Measurements from ENCODE around the gene OR12D3.
"Not testable (repeated sequence)": the region's sequence is repeated elsewhere in the genome, so short reads cannot be mapped to it uniquely, and the experiment has no call there.

The OR12D3 gene

GRCh38 chr6:29354980-29355379, 20.1 kb downstream of the OR12D3 start:
- no peaks in the 10 kb centered on the region for H3K4me1 ChIP-seq (ENCODE audit: control insufficient read depth, insufficient read depth, low read length)
- no peaks in the 10 kb centered on the region for H3K27me3 ChIP-seq (replicated peaks; ENCODE audit: control insufficient read depth, insufficient read depth, low read length)
- DNase-seq (ENCODE audit: low read depth): no peak
- no peaks in the 10 kb centered on the region for H3K9me3 ChIP-seq (ENCODE audit: control insufficient read depth, low read length)
- no peaks in the 10 kb centered on the region for H3K36me3 ChIP-seq (ENCODE audit: control insufficient read depth, insufficient read depth, low read length, severe bottlenecking)
- H3K9ac ChIP-seq (ENCODE audit: low read length): no peak overlapping the region
- H3K4me3 ChIP-seq (ENCODE audit: low read length): no peak overlapping the region

- not testable (repeated sequence) for H3K9me3 ChIP-seq (ENCODE audit: control insufficient read depth, low read length); DNase-seq (ENCODE audit: low read depth)
These were observed 25.7 kb downstream of the OR12D3 start for GRCh38 chr6:29349348-29349747.

GRCh38 chr6:29345380-29345779, 29.7 kb downstream of the OR12D3 start:
- Histone ChIP-seq H3K4me1 (ENCODE audit: control insufficient read depth, insufficient read depth, low read length) (no peaks in the 10 kb centered on the region), H3K36me3 (ENCODE audit: control insufficient read depth, insufficient read depth, low read length, severe bottlenecking) (no peaks in the 10 kb centered on the region), H3K27me3 (replicated peaks; ENCODE audit: control insufficient read depth, insufficient read depth, low read length) (no peaks in the 10 kb centered on the region), H3K9me3 (ENCODE audit: control insufficient read depth, low read length) (no peaks in the 10 kb centered on the region), H3K4me3 (ENCODE audit: low read length) (no peak overlapping the region), H3K9ac (ENCODE audit: low read length) (no peak overlapping the region)
- DNase-seq (ENCODE audit: low read depth): no peak

More at GRCh38 chr6:29349348-29349747, 25.7 kb downstream of the OR12D3 start:
- not testable (repeated sequence) for H3K27me3 ChIP-seq (replicated peaks; ENCODE audit: control insufficient read depth, insufficient read depth, low read length); H3K4me3 ChIP-seq (ENCODE audit: low read length); H3K36me3 ChIP-seq (ENCODE audit: control insufficient read depth, insufficient read depth, low read length, severe bottlenecking); H3K9ac ChIP-seq (ENCODE audit: low read length); H3K4me1 ChIP-seq (ENCODE audit: control insufficient read depth, insufficient read depth, low read length)

GRCh38 chr6:29336269-29336668, 38.8 kb downstream of the OR12D3 start:
- Histone ChIP-seq H3K9me3 (ENCODE audit: control insufficient read depth, low read length) (no peaks in the 10 kb centered on the region), H3K4me3 (ENCODE audit: low read length) (no peak overlapping the region), H3K36me3 (ENCODE audit: control insufficient read depth, insufficient read depth, low read length, severe bottlenecking) (no peaks in the 10 kb centered on the region), H3K4me1 (ENCODE audit: control insufficient read depth, insufficient read depth, low read length) (no peaks in the 10 kb centered on the region), H3K27me3 (replicated peaks; ENCODE audit: control insufficient read depth, insufficient read depth, low read length) (no peaks in the 10 kb centered on the region), H3K9ac (ENCODE audit: low read length) (no peak overlapping the region)
- no peak for DNase-seq (ENCODE audit: low read depth)

- H3K9me3 ChIP-seq (ENCODE audit: control insufficient read depth, low read length): no peaks in the 10 kb centered on the region
- H3K9ac ChIP-seq (ENCODE audit: low read length): no peak overlapping the region
- H3K27me3 ChIP-seq (replicated peaks; ENCODE audit: control insufficient read depth, insufficient read depth, low read length): no peaks in the 10 kb centered on the region
- H3K4me3 ChIP-seq (ENCODE audit: low read length): no peak overlapping the region
- no peaks in the 10 kb centered on the region for H3K4me1 ChIP-seq (ENCODE audit: control insufficient read depth, insufficient read depth, low read length)
- no peak for DNase-seq (ENCODE audit: low read depth)
- no peaks in the 10 kb centered on the region for H3K36me3 ChIP-seq (ENCODE audit: control insufficient read depth, insufficient read depth, low read length, severe bottlenecking)
These were observed 42.4 kb downstream of the OR12D3 start for GRCh38 chr6:29332676-29333075.

GRCh38 chr6:29325777-29326176, 49.3 kb downstream of the OR12D3 start:
- no peaks in the 10 kb centered on the region for H3K36me3 ChIP-seq (ENCODE audit: control insufficient read depth, insufficient read depth, low read length, severe bottlenecking)
- H3K27me3 ChIP-seq (replicated peaks; ENCODE audit: control insufficient read depth, insufficient read depth, low read length): no peaks in the 10 kb centered on the region
- H3K4me1 ChIP-seq (ENCODE audit: control insufficient read depth, insufficient read depth, low read length): no peaks in the 10 kb centered on the region
- no peaks in the 10 kb centered on the region for H3K9me3 ChIP-seq (ENCODE audit: control insufficient read depth, low read length)
- DNase-seq (ENCODE audit: low read depth): no peak
- no peak overlapping the region for H3K9ac ChIP-seq (ENCODE audit: low read length)
- no peak overlapping the region for H3K4me3 ChIP-seq (ENCODE audit: low read length)
